HG02571 (cell line): ENCODE results near the gene CDC37.

ENCODE experiments used
- ATAC-seq: cut with Tn5 transposase; IDR thresholded peaks from one replicate; pipeline ENCODE4 v1.9.1; 2021; ENCODE audit warnings: mild to moderate bottlenecking, moderate library complexity; ENCODE audit not compliant: unreplicated experiment

The CDC37 gene

GRCh38 chr19:10363789-10364281 lies 39.5 kb downstream of the CDC37 start:
- no peak for ATAC-seq

GRCh38 chr19:10362259-10362658 lies 41.1 kb downstream of the CDC37 start:
- no peak for ATAC-seq

- no peak for ATAC-seq
Observed at GRCh38 chr19:10361569-10362011, 41.8 kb downstream of the CDC37 start.

- no peak for ATAC-seq
Observed at GRCh38 chr19:10356431-10356830, 46.9 kb downstream of the CDC37 start.

- no peak for ATAC-seq
Observed at GRCh38 chr19:10353793-10354391, 49.5 kb downstream of the CDC37 start.

GRCh38 chr19:10352764-10353671 lies 50.3 kb downstream of the CDC37 start:
- ATAC-seq = no peak

GRCh38 chr19:10346509-10346908 lies 56.8 kb downstream of the CDC37 start:
- no peak for ATAC-seq

GRCh38 chr19:10344780-10345179 lies 58.6 kb downstream of the CDC37 start:
- no peak for ATAC-seq

- no peak for ATAC-seq
Observed at GRCh38 chr19:10343495-10343894, 59.8 kb downstream of the CDC37 start.
